GM12878 (cell line): ENCODE measurements around the gene NEURL3. TPM values are rescaled to one million over a fixed set of nuclear protein-coding genes. Genes with fewer than 3 reads are reported as not detected.

Experiments
- ATAC-seq: fragments of 200-7000 bp; cut with Tn5 transposase; 3 replicates; pipeline ENCODE4 v1.9.1; 2020; ENCODE audit warnings: mild to moderate bottlenecking, moderate library complexity
- BruUV-seq: library from RNA; stranded (reverse); fragments of 400-500 nt; replicated peaks from 2 replicates; lab custom pipeline; 2021; lab: Mats Ljungman, UMichigan
- CTCF ChIA-PET: fragments of 300-600 bp; sonication (Branson Sonifier 250); formaldehyde crosslinking; extraction: SDS; loops from one replicate; lab custom pipeline; 2021; ENCODE audit warnings: inconsistent platforms; lab: Yijun Ruan, JAX
- POLR2A ChIA-PET: fragments of 350-600 bp; formaldehyde crosslinking; extraction: SDS; loops from one replicate; lab custom pipeline; 2021; ENCODE audit warnings: inconsistent platforms; lab: Charles Lee
- RAD21 ChIA-PET: fragments of 300-600 bp; sonication (Branson Sonifier 250); formaldehyde crosslinking; loops from one replicate; lab custom pipeline; 2023; ENCODE audit warnings: antibody characterized with exemption; ENCODE audit not compliant: unreplicated experiment; lab: Charles Lee
- SMC1A ChIA-PET: fragments of 300-600 bp; sonication (Branson Sonifier 250); formaldehyde crosslinking; loops from one replicate; lab custom pipeline; 2023; ENCODE audit not compliant: unreplicated experiment, uncharacterized antibody; lab: Charles Lee
- DNase-seq: peaks from one replicate; pipeline ENCODE4 v3.0.0-alpha.2; 2011; ENCODE audit warnings: low read depth, low spot score
- FAIRE-seq: peaks from 3 replicates; lab custom pipeline; 2011; peaks lifted over from hg19 to GRCh38; lab: Jason Lieb, UNC
- H2AFZ ChIP-seq: 2 replicates; pipeline ENCODE4 v1.6.0; 2011; ENCODE audit warnings: low read depth, low read length, control low read depth; ENCODE audit not compliant: control insufficient read depth
- H3K27ac ChIP-seq: 2 replicates; pipeline ENCODE4 v1.5.1; 2011; ENCODE audit warnings: control low read depth; ENCODE audit not compliant: control insufficient read depth, insufficient read depth
- H3K27me3 ChIP-seq, 2 experiments: replicated peaks in 1 of 2; 2 replicates each; pipeline versions ENCODE4 v1.6.0 to v1.6.1; 2011; ENCODE audit warnings: low read length in 1 of 2; ENCODE audit not compliant: control insufficient read depth in 2 of 2, insufficient read depth in 2 of 2
- H3K36me3 ChIP-seq, 2 experiments: 2 replicates each; pipeline ENCODE4 v1.5.1; 2011; ENCODE audit warnings: low read length in 1 of 2; ENCODE audit not compliant: control insufficient read depth in 2 of 2, insufficient read depth in 2 of 2
- H3K4me1 ChIP-seq: 2 replicates; pipeline ENCODE4 v1.6.1; 2011; ENCODE audit warnings: mild to moderate bottlenecking, low read length, moderate library complexity, mixed read lengths; ENCODE audit not compliant: control insufficient read depth, insufficient read depth
- H3K4me2 ChIP-seq: 2 replicates; pipeline ENCODE4 v1.6.0; 2011; ENCODE audit warnings: control low read depth; ENCODE audit not compliant: control insufficient read depth, insufficient read depth
- H3K4me3 ChIP-seq: fragments of 200-600 bp; sonication (generic); 2 replicates; pipeline ENCODE4 v1.5.1; 2016
- H3K79me2 ChIP-seq: 2 replicates; pipeline ENCODE4 v1.6.0; 2011; ENCODE audit warnings: low read length; ENCODE audit not compliant: control insufficient read depth, insufficient read depth
- H3K9ac ChIP-seq: 2 replicates; pipeline ENCODE4 v1.8.0; 2011; ENCODE audit warnings: low read length, control low read depth, mixed read lengths; ENCODE audit not compliant: control insufficient read depth, insufficient read depth
- H3K9me3 ChIP-seq: replicated peaks from 3 replicates; pipeline ENCODE4 v1.5.1; 2011; ENCODE audit warnings: mild to moderate bottlenecking, low read length; ENCODE audit not compliant: control insufficient read depth, insufficient read depth
- H4K20me1 ChIP-seq: 2 replicates; pipeline ENCODE4 v1.6.0; 2011; ENCODE audit not compliant: control insufficient read depth, insufficient read depth
- ASH2L ChIP-seq: fragments of 300-600, 200-600 bp; sonication (generic); IDR thresholded peaks from 2 replicates; pipeline ENCODE4 v1.6.1; 2017; ENCODE audit warnings: low read depth, mild to moderate bottlenecking, borderline replicate concordance
- HCFC1 ChIP-seq: fragments of 150-350 bp; IDR thresholded peaks from 2 replicates; pipeline ENCODE4 v1.6.1; 2014; ENCODE audit warnings: low read length
- HDAC6 ChIP-seq: fragments of 200-600 bp; sonication (generic); IDR thresholded peaks from one replicate; pipeline ENCODE4 v1.8.0; 2017; ENCODE audit warnings: antibody characterized with exemption; ENCODE audit not compliant: unreplicated experiment
- LARP7 ChIP-seq: fragments of 450-650 bp; IDR thresholded peaks from 2 replicates; pipeline ENCODE4 v1.6.1; 2017; ENCODE audit warnings: mild to moderate bottlenecking
- NFXL1 ChIP-seq: fragments of 450-650 bp; IDR thresholded peaks from 2 replicates; pipeline ENCODE4 v1.6.1; 2017; ENCODE audit warnings: antibody characterized with exemption, mild to moderate bottlenecking, borderline replicate concordance
- POLR2AphosphoS2 ChIP-seq: IDR thresholded peaks from 2 replicates; pipeline ENCODE4 v1.6.1; 2011; ENCODE audit warnings: low read depth, mild to moderate bottlenecking, low read length, improper control_type of control experiment, moderate library complexity
- RBBP5 ChIP-seq: fragments of 200-600 bp; sonication (generic); conservative IDR thresholded peaks from 2 replicates; pipeline ENCODE4 v1.6.1; 2016
- WGBS: methylation state at CpG from one replicate; pipeline ENCODE4 v1.1.6; 2016; ENCODE audit warnings: low lambda C conversion rate; ENCODE audit not compliant: insufficient replicate concordance, insufficient coverage; ENCODE audit errors: missing lambda C conversion rate; 5-methylcytosine and 5-hydroxymethylcytosine counted together
- in situ Hi-C: fragments of 300-500 bp; cut with MboI; formaldehyde crosslinking; loops from 9 replicates; pipeline ENCODE4 v1.14.3; 2018; ENCODE audit warnings: mixed read lengths
- intact Hi-C: fragments of 100-400 bp; cut with micrococcal nuclease; formaldehyde crosslinking; loops from one replicate; pipeline ENCODE4 v1.14.2; 2022; ENCODE audit not compliant: unreplicated experiment
- polyA plus RNA-seq, 11 experiments: library from polyadenylated mRNA; depleted of rRNA in 4 of 11; unstranded in 6 of 11; stranded (reverse) in 5 of 11; fragments of >200 nt; fragmentation: Nextera tagmentation in 4 of 11; fragmentation: Illumina TruSeq in 1 of 11; extraction: Ambion mirVana in 4 of 11; extraction: Trizol in 1 of 11; gene quantifications; 1 replicate in 1 of 11; 2 replicates in 10 of 11; pipeline versions ENCODE4 v1.2.1 to v1.2.3, GENCODE V29; 2011 to 2016; ENCODE audit warnings: inconsistent platforms in 2 of 11, missing spikeins in 2 of 11, low read depth in 1 of 11
- total RNA-seq, 4 experiments: library from RNA; depleted of rRNA in 3 of 4; stranded (reverse); fragments of >200 nt in 3 of 4; fragmentation: Illumina TruSeq in 1 of 4; extraction: Trizol in 1 of 4; gene quantifications; 2 replicates each; pipeline versions ENCODE4 v1.2.1 to v1.2.3, GENCODE V29; 2013 to 2021
- TF ChIP-seq, protein P1 (sequence below): IDR thresholded peaks from 2 replicates; pipeline ENCODE4 v1.6.1; 2012; ENCODE audit warnings: low read depth, low read length, improper control_type of control experiment
- TF ChIP-seq, protein P2 (sequence below): fragments of 450-650 bp; IDR thresholded peaks from 2 replicates; pipeline ENCODE4 v1.6.1; 2017; ENCODE audit warnings: mild to moderate bottlenecking, moderate library complexity
- TF ChIP-seq, protein P3 (sequence below): IDR thresholded peaks from 2 replicates; pipeline ENCODE4 v1.6.1; 2012; ENCODE audit warnings: improper control_type of control experiment, low read depth, low read length; ENCODE audit not compliant: insufficient replicate concordance

Gene NEURL3
- total and polyA plus RNA-seq, 10 of the 15 experiments (the other 5 are each of a cell fraction or from before 2014, with no cell fraction given): 0.03 to 6.3 (median 0.47) TPM

DNA sequence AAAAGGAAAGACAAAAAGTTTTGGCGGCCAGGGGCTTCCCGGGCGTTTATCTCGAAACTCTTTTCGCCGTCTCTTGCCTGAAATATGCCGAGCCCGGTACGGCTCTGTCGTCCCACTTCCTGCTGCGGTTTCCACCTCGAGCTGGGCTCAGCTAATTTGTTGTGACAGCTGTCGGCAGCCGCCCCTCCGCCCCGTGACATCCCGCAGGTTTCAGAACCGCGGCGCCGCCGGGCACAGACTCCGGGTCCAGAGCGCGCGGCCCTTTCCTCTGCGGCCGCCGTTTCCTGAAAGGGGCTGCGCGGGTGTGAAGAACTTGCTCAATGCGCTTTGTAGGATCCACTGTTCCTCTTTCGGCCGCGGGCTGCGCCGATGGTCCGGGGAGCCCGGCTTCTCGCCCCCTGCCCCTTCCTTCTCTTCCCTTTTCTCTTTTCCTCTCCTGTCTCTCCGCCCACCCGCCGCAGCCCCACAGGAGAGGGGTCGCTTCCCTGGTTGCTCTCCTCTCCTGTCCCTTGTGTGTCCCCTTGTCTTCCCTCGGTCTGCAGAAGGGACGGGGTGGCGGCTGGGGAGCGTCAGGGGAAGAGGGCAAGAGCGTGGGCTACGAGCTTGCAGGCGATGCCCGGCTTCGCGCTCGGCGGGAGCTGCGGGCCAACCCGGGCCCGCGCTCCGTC lies 32.0 kb upstream of the NEURL3 start (continued):
- TF ChIP-seq, protein P1, sequence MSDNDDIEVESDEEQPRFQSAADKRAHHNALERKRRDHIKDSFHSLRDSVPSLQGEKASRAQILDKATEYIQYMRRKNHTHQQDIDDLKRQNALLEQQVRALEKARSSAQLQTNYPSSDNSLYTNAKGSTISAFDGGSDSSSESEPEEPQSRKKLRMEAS: no peak; the same call in none of the 2 replicates
- TF ChIP-seq NFXL1: no peak

- BruUV-seq: no TSS peak
- peak within 1 kb of the TSS; percentile 94 for H3K4me3 ChIP-seq
- DNase-seq (peak; percentile 44), FAIRE-seq (no peak), ATAC-seq (peak; percentile 78)
- CTCF ChIA-PET: interaction anchor here (0.8 to 8.1 kb wide), 5 partner anchors 8 to 227 kb away, joined by 3 to 64 read pairs (median 20); no protein-coding TSS in a partner anchor
- SMC1A ChIA-PET: interaction anchor here (1.7 to 6.2 kb wide), 4 partner anchors 9 to 48 kb away, joined by 5 to 48 read pairs (median 15); no protein-coding TSS in a partner anchor
- no peaks in the 10 kb centered on the region for H3K27me3 ChIP-seq
- 2% methylated on average over 45 of the region's 69 CpGs for WGBS
- no peaks in the 10 kb centered on the region for H3K9me3 ChIP-seq
- RAD21 ChIA-PET: interaction anchor here (1.1 to 2.4 kb wide), 3 partner anchors 9 to 338 kb away, joined by 3 to 35 read pairs (median 6); no protein-coding TSS in a partner anchor
- H3K36me3 ChIP-seq: peaks cover 2 to 8% of the 10 kb centered on the region in 2 experiments; a peak in 2 of 4 replicates
- peaks cover 56% of the 10 kb centered on the region for H3K79me2 ChIP-seq
- peaks cover 10% of the 10 kb centered on the region for H4K20me1 ChIP-seq
- peak within 1 kb of the TSS; percentile 95 for H2AFZ ChIP-seq
- H3K4me1 ChIP-seq: peaks cover 43% of the 10 kb centered on the region
- in situ Hi-C loops: no loop called here
- H3K27ac ChIP-seq: peak within 1 kb of the TSS; percentile 92
- intact Hi-C loops: loop anchor here (5.0 to 10.0 kb wide), 3 partner anchors 199 to 428 kb away; partner anchors contain the start of genes CNNM4 and NCAPH
- H3K4me2 ChIP-seq: peak within 1 kb of the TSS; percentile 92
- POLR2A ChIA-PET: interaction anchor here (0.5 to 8.1 kb wide), 6 partner anchors 8 to 347 kb away, joined by 3 to 106 read pairs (median 4); no protein-coding TSS in a partner anchor
- peak within 1 kb of the TSS; percentile 91 for H3K9ac ChIP-seq
- TF ChIP-seq, protein P2, sequence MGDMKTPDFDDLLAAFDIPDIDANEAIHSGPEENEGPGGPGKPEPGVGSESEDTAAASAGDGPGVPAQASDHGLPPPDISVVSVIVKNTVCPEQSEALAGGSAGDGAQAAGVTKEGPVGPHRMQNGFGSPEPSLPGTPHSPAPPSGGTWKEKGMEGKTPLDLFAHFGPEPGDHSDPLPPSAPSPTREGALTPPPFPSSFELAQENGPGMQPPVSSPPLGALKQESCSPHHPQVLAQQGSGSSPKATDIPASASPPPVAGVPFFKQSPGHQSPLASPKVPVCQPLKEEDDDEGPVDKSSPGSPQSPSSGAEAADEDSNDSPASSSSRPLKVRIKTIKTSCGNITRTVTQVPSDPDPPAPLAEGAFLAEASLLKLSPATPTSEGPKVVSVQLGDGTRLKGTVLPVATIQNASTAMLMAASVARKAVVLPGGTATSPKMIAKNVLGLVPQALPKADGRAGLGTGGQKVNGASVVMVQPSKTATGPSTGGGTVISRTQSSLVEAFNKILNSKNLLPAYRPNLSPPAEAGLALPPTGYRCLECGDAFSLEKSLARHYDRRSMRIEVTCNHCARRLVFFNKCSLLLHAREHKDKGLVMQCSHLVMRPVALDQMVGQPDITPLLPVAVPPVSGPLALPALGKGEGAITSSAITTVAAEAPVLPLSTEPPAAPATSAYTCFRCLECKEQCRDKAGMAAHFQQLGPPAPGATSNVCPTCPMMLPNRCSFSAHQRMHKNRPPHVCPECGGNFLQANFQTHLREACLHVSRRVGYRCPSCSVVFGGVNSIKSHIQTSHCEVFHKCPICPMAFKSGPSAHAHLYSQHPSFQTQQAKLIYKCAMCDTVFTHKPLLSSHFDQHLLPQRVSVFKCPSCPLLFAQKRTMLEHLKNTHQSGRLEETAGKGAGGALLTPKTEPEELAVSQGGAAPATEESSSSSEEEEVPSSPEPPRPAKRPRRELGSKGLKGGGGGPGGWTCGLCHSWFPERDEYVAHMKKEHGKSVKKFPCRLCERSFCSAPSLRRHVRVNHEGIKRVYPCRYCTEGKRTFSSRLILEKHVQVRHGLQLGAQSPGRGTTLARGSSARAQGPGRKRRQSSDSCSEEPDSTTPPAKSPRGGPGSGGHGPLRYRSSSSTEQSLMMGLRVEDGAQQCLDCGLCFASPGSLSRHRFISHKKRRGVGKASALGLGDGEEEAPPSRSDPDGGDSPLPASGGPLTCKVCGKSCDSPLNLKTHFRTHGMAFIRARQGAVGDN: peak; percentile 74
- peak; percentile 90 for TF ChIP-seq HCFC1
- TF ChIP-seq HDAC6: peak; percentile 82
- TF ChIP-seq RBBP5: no peak
- TF ChIP-seq POLR2AphosphoS2: peak; percentile 69; the same call in 1 of the 2 replicates
- TF ChIP-seq ASH2L: 0 out of 2 replicates have a peak, but pooled peaks have one; percentile 40
- TF ChIP-seq, protein P3, sequence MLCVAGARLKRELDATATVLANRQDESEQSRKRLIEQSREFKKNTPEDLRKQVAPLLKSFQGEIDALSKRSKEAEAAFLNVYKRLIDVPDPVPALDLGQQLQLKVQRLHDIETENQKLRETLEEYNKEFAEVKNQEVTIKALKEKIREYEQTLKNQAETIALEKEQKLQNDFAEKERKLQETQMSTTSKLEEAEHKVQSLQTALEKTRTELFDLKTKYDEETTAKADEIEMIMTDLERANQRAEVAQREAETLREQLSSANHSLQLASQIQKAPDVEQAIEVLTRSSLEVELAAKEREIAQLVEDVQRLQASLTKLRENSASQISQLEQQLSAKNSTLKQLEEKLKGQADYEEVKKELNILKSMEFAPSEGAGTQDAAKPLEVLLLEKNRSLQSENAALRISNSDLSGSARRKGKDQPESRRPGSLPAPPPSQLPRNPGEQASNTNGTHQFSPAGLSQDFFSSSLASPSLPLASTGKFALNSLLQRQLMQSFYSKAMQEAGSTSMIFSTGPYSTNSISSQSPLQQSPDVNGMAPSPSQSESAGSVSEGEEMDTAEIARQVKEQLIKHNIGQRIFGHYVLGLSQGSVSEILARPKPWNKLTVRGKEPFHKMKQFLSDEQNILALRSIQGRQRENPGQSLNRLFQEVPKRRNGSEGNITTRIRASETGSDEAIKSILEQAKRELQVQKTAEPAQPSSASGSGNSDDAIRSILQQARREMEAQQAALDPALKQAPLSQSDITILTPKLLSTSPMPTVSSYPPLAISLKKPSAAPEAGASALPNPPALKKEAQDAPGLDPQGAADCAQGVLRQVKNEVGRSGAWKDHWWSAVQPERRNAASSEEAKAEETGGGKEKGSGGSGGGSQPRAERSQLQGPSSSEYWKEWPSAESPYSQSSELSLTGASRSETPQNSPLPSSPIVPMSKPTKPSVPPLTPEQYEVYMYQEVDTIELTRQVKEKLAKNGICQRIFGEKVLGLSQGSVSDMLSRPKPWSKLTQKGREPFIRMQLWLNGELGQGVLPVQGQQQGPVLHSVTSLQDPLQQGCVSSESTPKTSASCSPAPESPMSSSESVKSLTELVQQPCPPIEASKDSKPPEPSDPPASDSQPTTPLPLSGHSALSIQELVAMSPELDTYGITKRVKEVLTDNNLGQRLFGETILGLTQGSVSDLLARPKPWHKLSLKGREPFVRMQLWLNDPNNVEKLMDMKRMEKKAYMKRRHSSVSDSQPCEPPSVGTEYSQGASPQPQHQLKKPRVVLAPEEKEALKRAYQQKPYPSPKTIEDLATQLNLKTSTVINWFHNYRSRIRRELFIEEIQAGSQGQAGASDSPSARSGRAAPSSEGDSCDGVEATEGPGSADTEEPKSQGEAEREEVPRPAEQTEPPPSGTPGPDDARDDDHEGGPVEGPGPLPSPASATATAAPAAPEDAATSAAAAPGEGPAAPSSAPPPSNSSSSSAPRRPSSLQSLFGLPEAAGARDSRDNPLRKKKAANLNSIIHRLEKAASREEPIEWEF: no peak
- peak; percentile 75 for TF ChIP-seq LARP7
Observed at GRCh38 chr2:96536445-96537065, 31.4 kb upstream of the NEURL3 start, which contains the start of gene ARID5A. ARID5A (plus strand) TSS chr2:96536752; CDS start chr2:96536827, 75 bp downstream.
